ENCODE results near the gene PDZD2.

GRCh38 chr5:31761877-31762276 lies 122.9 kb downstream of the PDZD2 start:
- TF ChIP-seq POLR2A (IDR thresholded peaks at IDR 0.05; ENCODE audit: low read length) (no peak), GATA1 (IDR thresholded peaks at IDR 0.05; ENCODE audit: low read depth, low read length) (no peak)
